PFSK-1 (cell line): ENCODE measurements around the gene DCLK2.

Source experiments
- FOXP2 ChIP-seq: optimal IDR thresholded peaks from 2 replicates; pipeline ENCODE3; 2011; ENCODE audit warnings: borderline replicate concordance, control low read depth, inconsistent platforms; ENCODE audit not compliant: insufficient read depth; ENCODE audit errors: extremely low read length, extremely low read depth
- POLR2AphosphoS5 ChIP-seq: IDR thresholded peaks from 2 replicates; pipeline ENCODE4 v1.6.1; 2012; ENCODE audit warnings: low read depth, mild to moderate bottlenecking, control low read depth, low read length, moderate library complexity
- REST ChIP-seq, 2 experiments: IDR thresholded peaks; 2 replicates each; pipeline versions ENCODE4 v1.6.1 to v1.8.0; 2011 to 2012; ENCODE audit warnings: low read depth in 2 of 2, low read length in 2 of 2, control low read depth in 1 of 2, inconsistent platforms in 1 of 2, mild to moderate bottlenecking in 1 of 2, moderate library complexity in 1 of 2; ENCODE audit not compliant: insufficient read depth in 1 of 2
- SIN3A ChIP-seq: IDR thresholded peaks from 2 replicates; pipeline ENCODE4 v1.6.1; 2012; ENCODE audit warnings: mild to moderate bottlenecking, low read length, moderate library complexity, borderline replicate concordance; ENCODE audit not compliant: insufficient read depth
- TAF1 ChIP-seq: IDR thresholded peaks from 2 replicates; pipeline ENCODE4 v1.6.1; 2012; ENCODE audit warnings: low read length, control low read depth, borderline replicate concordance; ENCODE audit not compliant: insufficient read depth

Gene DCLK2

DNA sequence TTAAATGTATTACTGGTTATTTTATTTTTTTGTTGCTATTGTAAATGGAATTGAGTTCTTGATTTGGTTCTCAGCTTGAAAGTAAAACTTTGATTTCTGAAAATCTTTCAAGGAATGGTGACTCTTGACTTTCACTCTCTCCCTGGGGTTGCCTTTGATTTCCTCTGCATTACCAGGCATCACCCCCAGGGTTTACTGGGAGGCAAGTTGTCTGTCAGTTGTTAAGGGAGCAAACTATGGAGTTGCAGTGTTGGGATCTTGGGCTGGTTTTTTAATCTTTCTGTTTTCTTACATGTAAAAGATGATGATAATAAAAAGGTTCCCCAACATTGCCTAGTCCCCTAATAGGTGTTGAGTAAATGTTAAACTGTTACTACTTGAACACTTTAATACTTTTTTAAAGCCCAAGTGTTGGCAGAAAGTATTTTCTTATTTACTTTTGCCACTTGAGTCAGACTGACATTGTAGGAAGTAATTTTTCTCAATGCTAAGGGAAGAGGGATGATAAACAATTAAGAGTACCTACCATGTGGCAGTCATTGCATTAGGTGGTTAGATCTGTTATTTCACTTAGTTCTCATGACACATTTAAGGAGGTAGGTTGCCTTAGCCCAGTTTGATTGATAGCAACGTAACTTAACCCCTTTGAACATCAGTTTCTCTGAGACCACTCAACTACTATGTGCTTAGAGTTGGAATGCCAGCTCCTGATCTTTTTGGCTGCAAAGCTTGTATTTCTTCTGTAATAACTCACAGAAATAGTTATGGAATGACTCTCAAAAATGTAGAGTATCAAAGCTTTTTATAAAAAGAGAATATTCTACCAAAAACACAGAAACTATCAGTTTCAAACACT lies 67.1 kb downstream of the DCLK2 start:
- TF ChIP-seq SIN3A (no peak), POLR2AphosphoS5 (no peak), REST (IDR thresholded peaks at IDR 0.05; ENCODE audit: insufficient read depth in 1 of 2, low read depth in 2 of 2, low read length in 2 of 2) (no peak), TAF1 (no peak), FOXP2 (no peak)

DNA sequence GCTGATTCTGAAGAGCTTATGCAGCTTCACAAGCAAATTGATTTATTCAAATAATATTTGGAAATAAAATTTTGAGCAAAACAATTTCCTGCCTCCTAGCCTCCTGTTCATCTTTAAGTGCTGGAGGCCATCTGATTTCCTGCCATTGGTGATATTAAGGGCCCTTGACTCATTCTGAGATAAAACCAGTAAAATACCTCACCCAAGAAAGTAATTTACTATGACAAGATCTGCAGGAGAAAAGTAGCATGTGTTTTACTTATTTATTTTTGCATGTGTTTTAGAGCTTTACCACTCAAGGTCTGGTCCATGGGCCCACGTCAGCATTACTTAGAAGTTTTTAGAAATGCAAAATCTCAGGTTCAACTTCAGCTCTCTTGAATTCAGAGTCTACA lies 67.7 kb downstream of the DCLK2 start:
- TF ChIP-seq TAF1 (no peak), FOXP2 (no peak), SIN3A (no peak), REST (IDR thresholded peaks at IDR 0.05; ENCODE audit: insufficient read depth in 1 of 2, low read depth in 2 of 2, low read length in 2 of 2) (no peak), POLR2AphosphoS5 (no peak)

GRCh38 chr4:150149381-150149780 lies 71.1 kb downstream of the DCLK2 start:
- TF ChIP-seq FOXP2 = no peak
- TF ChIP-seq POLR2AphosphoS5 = no peak
- TF ChIP-seq REST (IDR thresholded peaks at IDR 0.05; ENCODE audit: insufficient read depth in 1 of 2, low read depth in 2 of 2, low read length in 2 of 2) = no peak
- no peak for TF ChIP-seq SIN3A
- TF ChIP-seq TAF1 = no peak

DNA sequence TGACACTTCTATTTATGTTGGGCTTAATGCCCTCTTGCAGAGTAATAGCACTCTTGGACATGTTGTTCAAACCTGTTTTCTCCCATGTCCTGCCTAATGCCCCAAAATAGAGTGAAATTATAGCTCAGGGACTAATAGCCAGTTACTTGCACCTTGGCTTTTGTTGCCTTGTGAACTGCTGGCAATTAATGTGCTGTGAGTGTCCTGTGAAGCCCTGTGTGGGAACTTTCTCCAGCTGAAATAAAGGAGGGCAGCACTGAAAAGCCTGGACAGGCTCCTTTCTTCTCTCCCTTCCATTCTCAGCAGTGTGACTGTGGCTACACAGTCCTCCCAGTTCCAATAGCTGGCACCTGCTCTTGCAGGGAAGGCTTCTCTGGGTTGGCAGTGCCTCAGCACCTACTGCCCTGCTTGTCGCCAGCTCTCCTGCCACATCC lies 72.4 kb downstream of the DCLK2 start:
- no peak for TF ChIP-seq TAF1
- no peak for TF ChIP-seq REST (IDR thresholded peaks at IDR 0.05; ENCODE audit: insufficient read depth in 1 of 2, low read depth in 2 of 2, low read length in 2 of 2)
- no peak for TF ChIP-seq POLR2AphosphoS5
- TF ChIP-seq FOXP2 = no peak
- no peak for TF ChIP-seq SIN3A

GRCh38 chr4:150152766-150153165 lies 74.5 kb downstream of the DCLK2 start:
- no peak for TF ChIP-seq REST (IDR thresholded peaks at IDR 0.05; ENCODE audit: insufficient read depth in 1 of 2, low read depth in 2 of 2, low read length in 2 of 2)
- TF ChIP-seq TAF1 = no peak
- TF ChIP-seq SIN3A = no peak
- no peak for TF ChIP-seq FOXP2
- TF ChIP-seq POLR2AphosphoS5 = no peak
